SJCRH30 (cell line): Measurements from ENCODE around the gene TMED1. TPM values are rescaled to one million over a fixed set of nuclear protein-coding genes. Genes with fewer than 3 reads are reported as not detected.
"Not testable (repeated sequence)": the region's sequence is repeated elsewhere in the genome, so short reads cannot be mapped to it uniquely, and the experiment has no call there.

Experiments
- DNase-seq, 2 experiments: peaks; one replicate each; pipeline ENCODE4 v3.0.0-alpha.2; 2015 to 2020
- H3K27ac ChIP-seq: fragments of 250-450 bp; sonication (Bioruptor Pico); 2 replicates; pipeline ENCODE4 v1.5.1; 2020; ENCODE audit warnings: mild to moderate bottlenecking, moderate library complexity
- H3K27me3 ChIP-seq: fragments of 250-450 bp; sonication (Bioruptor Pico); 2 replicates; pipeline ENCODE4 v1.5.1; 2020; ENCODE audit warnings: mild to moderate bottlenecking, moderate library complexity
- H3K36me3 ChIP-seq: fragments of 250-450 bp; sonication (Bioruptor Pico); 2 replicates; pipeline ENCODE4 v1.5.1; 2020; ENCODE audit warnings: mild to moderate bottlenecking, moderate library complexity
- H3K4me1 ChIP-seq: fragments of 250-450 bp; sonication (Bioruptor Pico); 2 replicates; pipeline ENCODE4 v1.5.1; 2020; ENCODE audit warnings: mild to moderate bottlenecking, moderate library complexity
- H3K4me3 ChIP-seq: fragments of 250-450 bp; sonication (Bioruptor Pico); 2 replicates; pipeline ENCODE4 v1.5.1; 2020; ENCODE audit warnings: mild to moderate bottlenecking, moderate library complexity
- H3K9me3 ChIP-seq: fragments of 250-450 bp; sonication (Bioruptor Pico); replicated peaks from 2 replicates; pipeline ENCODE4 v1.5.1; 2020; ENCODE audit warnings: mild to moderate bottlenecking, moderate library complexity
- total RNA-seq: library from RNA; depleted of rRNA; stranded (reverse); fragments of >200 nt; shearing (Covaris generic); gene quantifications from 2 replicates; pipeline ENCODE4 v1.2.3, GENCODE V29; 2014; rRNA removed

Gene TMED1
- total RNA-seq, result 25.2 and 26.0 TPM in 2 replicates

- Histone ChIP-seq H3K27ac (peak within 1 kb of the TSS; percentile 96), H3K4me3 (peak within 1 kb of the TSS; percentile 87), H3K36me3 (peaks cover 17% of the 10 kb centered on the region), H3K4me1 (no peaks in the 10 kb centered on the region), H3K9me3 (no peaks in the 10 kb centered on the region), H3K27me3 (no peaks in the 10 kb centered on the region)
- DNase-seq, result peak; percentile 100
Observed at GRCh38 chr19:10835754-10836478, at the start of gene TMED1. TSS of gene TMED1 (minus strand) at chr19:10836212. CDS start at chr19:10836191, 21 bp downstream.

GRCh38 chr19:10885201-10886169, 49.5 kb upstream of the TMED1 start:
- H3K27me3 ChIP-seq, result no peaks in the 10 kb centered on the region
- no peaks in the 10 kb centered on the region for H3K9me3 ChIP-seq
- no peak overlapping the region for H3K27ac ChIP-seq
- peaks cover 15% of the 10 kb centered on the region for H3K4me1 ChIP-seq
- no peak overlapping the region for H3K4me3 ChIP-seq
- no peak for DNase-seq
- H3K36me3 ChIP-seq, result no peaks in the 10 kb centered on the region

GRCh38 chr19:10884274-10884673, 48.3 kb upstream of the TMED1 start:
- no peaks in the 10 kb centered on the region for H3K36me3 ChIP-seq
- no peaks in the 10 kb centered on the region for H3K27me3 ChIP-seq
- no peak overlapping the region for H3K27ac ChIP-seq
- peaks cover 15% of the 10 kb centered on the region for H3K4me1 ChIP-seq
- H3K9me3 ChIP-seq, result no peaks in the 10 kb centered on the region
- DNase-seq, result no peak
- H3K4me3 ChIP-seq, result no peak overlapping the region

GRCh38 chr19:10882108-10882457, 46.1 kb upstream of the TMED1 start:
- Histone ChIP-seq H3K27ac (no peak overlapping the region), H3K27me3 (no peaks in the 10 kb centered on the region), H3K4me1 (no peaks in the 10 kb centered on the region), H3K9me3 (no peaks in the 10 kb centered on the region), H3K36me3 (no peaks in the 10 kb centered on the region), H3K4me3 (no peak overlapping the region)
- no peak for DNase-seq

GRCh38 chr19:10881403-10882107, 45.5 kb upstream of the TMED1 start:
- Histone ChIP-seq H3K4me1 (0 out of 2 replicates have a peak, but pooled peaks cover 2% of the 10 kb centered on the region), H3K9me3 (no peaks in the 10 kb centered on the region), H3K4me3 (no peak overlapping the region), H3K27ac (no peak overlapping the region), H3K27me3 (no peaks in the 10 kb centered on the region), H3K36me3 (no peaks in the 10 kb centered on the region)
- DNase-seq, result no peak

- peaks cover 14% of the 10 kb centered on the region for H3K4me1 ChIP-seq
- no peaks in the 10 kb centered on the region for H3K36me3 ChIP-seq
- no peaks in the 10 kb centered on the region for H3K9me3 ChIP-seq
- DNase-seq, result no peak
- H3K4me3 ChIP-seq, result no peak overlapping the region
- no peaks in the 10 kb centered on the region for H3K27me3 ChIP-seq
- no peak overlapping the region for H3K27ac ChIP-seq
Observed at GRCh38 chr19:10878253-10878652, 42.2 kb upstream of the TMED1 start.

- peaks cover 18% of the 10 kb centered on the region for H3K4me1 ChIP-seq
- H3K36me3 ChIP-seq, H3K27ac ChIP-seq: not testable (repeated sequence)
Observed at GRCh38 chr19:10877608-10878007, 41.6 kb upstream of the TMED1 start.

GRCh38 chr19:10876459-10877240, 40.6 kb upstream of the TMED1 start:
- peak; percentile 56 to 63 for DNase-seq
- Histone ChIP-seq H3K36me3 (no peaks in the 10 kb centered on the region), H3K27me3 (no peaks in the 10 kb centered on the region), H3K9me3 (no peaks in the 10 kb centered on the region), H3K4me3 (no peak overlapping the region), H3K4me1 (peaks cover 18% of the 10 kb centered on the region), H3K27ac (peak overlapping the region; percentile 15)

More at GRCh38 chr19:10877608-10878007, 41.6 kb upstream of the TMED1 start:
- H3K4me3 ChIP-seq, H3K9me3 ChIP-seq, DNase-seq, H3K27me3 ChIP-seq: not testable (repeated sequence)

- DNase-seq, result no peak
- H3K9me3 ChIP-seq, result no peaks in the 10 kb centered on the region
- no peaks in the 10 kb centered on the region for H3K36me3 ChIP-seq
- no peak overlapping the region for H3K4me3 ChIP-seq
- H3K27me3 ChIP-seq, result no peaks in the 10 kb centered on the region
- H3K4me1 ChIP-seq, result peaks cover 18% of the 10 kb centered on the region
- H3K27ac ChIP-seq, result no peak overlapping the region
Observed at GRCh38 chr19:10874024-10874423, 38.0 kb upstream of the TMED1 start.

- H3K27ac ChIP-seq, result peak overlapping the region; percentile 18; the same call in 1 of the 2 replicates
Observed at GRCh38 chr19:10872546-10873107, 36.6 kb upstream of the TMED1 start.

GRCh38 chr19:10871711-10872545, 35.9 kb upstream of the TMED1 start:
- peak; percentile 46 to 52 for DNase-seq
- Histone ChIP-seq H3K9me3 (no peaks in the 10 kb centered on the region), H3K27me3 (no peaks in the 10 kb centered on the region), H3K36me3 (no peaks in the 10 kb centered on the region), H3K4me3 (peak overlapping the region; percentile 86), H3K4me1 (peaks cover 18% of the 10 kb centered on the region), H3K27ac (peak overlapping the region; percentile 18; the same call in 1 of the 2 replicates)

More at GRCh38 chr19:10872546-10873107, 36.6 kb upstream of the TMED1 start:
- H3K36me3 ChIP-seq, result no peaks in the 10 kb centered on the region
- no peaks in the 10 kb centered on the region for H3K27me3 ChIP-seq
- H3K4me3 ChIP-seq, result peak overlapping the region; percentile 86
- H3K4me1 ChIP-seq, result peaks cover 18% of the 10 kb centered on the region
- H3K9me3 ChIP-seq, result no peaks in the 10 kb centered on the region
- DNase-seq, result no peak

- Histone ChIP-seq H3K4me1 (peaks cover 11% of the 10 kb centered on the region), H3K9me3 (no peaks in the 10 kb centered on the region), H3K4me3 (peak within 1 kb of the TSS; percentile 86), H3K36me3 (no peaks in the 10 kb centered on the region), H3K27ac (peak within 1 kb of the TSS; percentile 18; the same call in 1 of the 2 replicates), H3K27me3 (no peaks in the 10 kb centered on the region)
- DNase-seq, result peak; percentile 97 to 98
Observed at GRCh38 chr19:10870955-10871603, 35.1 kb upstream of the TMED1 start, which contains the start of gene CARM1. TSS of gene CARM1 (plus strand) at chr19:10871553. CDS start at chr19:10871703, 150 bp downstream.
